K562 (cell line): ENCODE results near the gene ARHGAP12. TPM values are rescaled to one million over a fixed set of nuclear protein-coding genes. Genes with fewer than 3 reads are reported as not detected.

Experiments used
- ATAC-seq: fragments of 200-7000 bp; cut with Tn5 transposase; 3 replicates; pipeline ENCODE4 v1.9.1; 2020; ENCODE audit warnings: moderate library complexity
- BruUV-seq: library from RNA; stranded (reverse); fragments of 400-500 nt; replicated peaks from 2 replicates; lab custom pipeline; 2021; lab: Mats Ljungman, UMichigan
- CTCF ChIA-PET: fragments of 300-600 bp; formaldehyde crosslinking; extraction: SDS; loops from one replicate; lab custom pipeline; 2021; ENCODE audit warnings: low intra/inter-chr PET ratio; lab: Yijun Ruan, JAX
- POLR2A ChIA-PET: fragments of 300-600, 350-650 bp; sonication (Branson Sonifier 250); formaldehyde crosslinking; extraction: SDS; loops from one replicate; lab custom pipeline; 2021; ENCODE audit warnings: antibody characterized with exemption, inconsistent platforms; lab: Yijun Ruan, JAX
- DNase-seq, 4 experiments: peaks; one replicate each; pipeline versions ENCODE4 v3.0.0 to v3.0.0-alpha.2; 2011 to 2018; ENCODE audit warnings: low spot score in 3 of 4, mixed read lengths in 3 of 4; ENCODE audit errors: extremely low read depth in 1 of 4
- FAIRE-seq: peaks from 2 replicates; lab custom pipeline; 2011; peaks lifted over from hg19 to GRCh38; lab: Jason Lieb, UNC
- H2AFZ ChIP-seq: 2 replicates; pipeline ENCODE4 v1.6.0; 2011; ENCODE audit warnings: low read depth, low read length, control low read depth, inconsistent platforms
- H3K27ac ChIP-seq: fragments of 200-600 bp; 3 replicates; pipeline ENCODE4 v1.8.0; 2011; ENCODE audit warnings: low read depth, mild to moderate bottlenecking, control low read depth, inconsistent platforms, low read length, moderate library complexity, mixed read lengths; ENCODE audit errors: extremely low read depth
- H3K27me3 ChIP-seq, 2 experiments: fragments of 300-600 bp in 1 of 2; 2 replicates in 1 of 2; 3 replicates in 1 of 2; pipeline versions ENCODE4 v1.6.0 to v1.8.0; 2011; ENCODE audit warnings: inconsistent platforms in 2 of 2, low read length in 2 of 2, mild to moderate bottlenecking in 1 of 2, mixed read lengths in 1 of 2, moderate library complexity in 1 of 2; ENCODE audit not compliant: control insufficient read depth in 2 of 2, insufficient read depth in 2 of 2
- H3K36me3 ChIP-seq: fragments of 300-600 bp; 3 replicates; pipeline ENCODE4 v1.8.0; 2011; ENCODE audit warnings: mild to moderate bottlenecking, low read length, inconsistent platforms; ENCODE audit not compliant: control insufficient read depth, insufficient read depth
- H3K4me1 ChIP-seq, 2 experiments: fragments of 200-600 bp in 1 of 2; replicated peaks in 1 of 2; 2 replicates in 1 of 2; 3 replicates in 1 of 2; pipeline versions ENCODE4 v1.5.1 to v1.8.0; 2011; ENCODE audit warnings: inconsistent platforms in 2 of 2, low read length in 2 of 2, mild to moderate bottlenecking in 1 of 2, mixed read lengths in 1 of 2, moderate library complexity in 1 of 2; ENCODE audit not compliant: control insufficient read depth in 2 of 2, insufficient read depth in 2 of 2
- H3K4me2 ChIP-seq: 2 replicates; pipeline ENCODE4 v1.6.1; 2011; ENCODE audit warnings: low read length, control low read depth, inconsistent platforms, mixed read lengths; ENCODE audit not compliant: insufficient read depth
- H3K4me3 ChIP-seq: fragments of 200-600 bp; sonication (generic), shearing (Covaris generic); 2 replicates; pipeline ENCODE4 v1.5.1; 2016; ENCODE audit warnings: control low read depth, inconsistent platforms
- H3K79me2 ChIP-seq: fragments of 200-600 bp; 3 replicates; pipeline ENCODE4 v1.8.0; 2011; ENCODE audit warnings: low read length, inconsistent platforms; ENCODE audit not compliant: control insufficient read depth, insufficient read depth
- H3K9ac ChIP-seq, 2 experiments: 2 replicates each; pipeline versions ENCODE4 v1.6.0 to v1.6.1; 2011; ENCODE audit warnings: low read depth in 2 of 2, low read length in 2 of 2, control low read depth in 1 of 2, inconsistent platforms in 1 of 2, mild to moderate bottlenecking in 1 of 2, mixed read lengths in 1 of 2; ENCODE audit not compliant: insufficient read depth in 1 of 2
- H3K9me1 ChIP-seq: one replicate; pipeline ENCODE4 v1.6.0; 2011; ENCODE audit warnings: inconsistent platforms, mild to moderate bottlenecking, low read length, moderate library complexity; ENCODE audit not compliant: control insufficient read depth, insufficient read depth
- H3K9me3 ChIP-seq: replicated peaks from 2 replicates; pipeline ENCODE4 v1.5.1; 2011; ENCODE audit warnings: low read depth, low read length, inconsistent platforms; ENCODE audit not compliant: control insufficient read depth, insufficient read depth
- H4K20me1 ChIP-seq: replicated peaks from 2 replicates; pipeline ENCODE4 v1.6.1; 2011; ENCODE audit warnings: low read length, inconsistent platforms, mixed read lengths; ENCODE audit not compliant: control insufficient read depth, insufficient read depth
- ATF3 ChIP-seq, 2 experiments: fragments of 450-650 bp in 1 of 2; sonication (generic) in 1 of 2; formaldehyde crosslinking in 1 of 2; IDR thresholded peaks in 1 of 2; conservative IDR thresholded peaks in 1 of 2; 2 replicates each; pipeline versions ENCODE4 v1.6.1 to v1.8.1; 2016 to 2023; ENCODE audit warnings: mild to moderate bottlenecking in 2 of 2, moderate library complexity in 2 of 2, inconsistent platforms in 1 of 2, missing genetic modification reagents in 1 of 2
- C11orf30 ChIP-seq: fragments of 450-650 bp; IDR thresholded peaks from 2 replicates; pipeline ENCODE4 v1.6.1; 2016; ENCODE audit warnings: low read depth, mild to moderate bottlenecking
- CHD2 ChIP-seq: IDR thresholded peaks from 2 replicates; pipeline ENCODE4 v1.6.1; 2011; ENCODE audit warnings: low read depth, low read length
- CTCF ChIP-seq, 3 experiments: IDR thresholded peaks in 2 of 3; conservative IDR thresholded peaks in 1 of 3; 2 replicates each; pipeline ENCODE4 v1.5.1; 2011 to 2012; ENCODE audit warnings: low read length in 3 of 3, mild to moderate bottlenecking in 3 of 3, control low read depth in 2 of 3, improper control_type of control experiment in 1 of 3, inconsistent platforms in 1 of 3, low read depth in 1 of 3, mixed read lengths in 1 of 3, moderate library complexity in 1 of 3; ENCODE audit not compliant: insufficient read depth in 2 of 3
- ELF1 ChIP-seq: fragments of 200-800 bp; sonication (Bioruptor generic); IDR thresholded peaks from 2 replicates; pipeline ENCODE4 v1.6.1; 2016; ENCODE audit warnings: missing genetic modification characterization, missing compliant biosample characterization
- FOXJ3 ChIP-seq: sonication (generic); formaldehyde crosslinking; IDR thresholded peaks from 2 replicates; pipeline ENCODE4 v1.4.0; 2020; ENCODE audit warnings: mild to moderate bottlenecking, missing genetic modification reagents
- FOXK2 ChIP-seq, 2 experiments: fragments of 450-650 bp; IDR thresholded peaks in 1 of 2; conservative IDR thresholded peaks in 1 of 2; 2 replicates each; pipeline ENCODE4 v1.6.1; 2016; ENCODE audit warnings: low read depth in 2 of 2, mild to moderate bottlenecking in 1 of 2
- MAFG ChIP-seq: fragments of 450-650 bp; conservative IDR thresholded peaks from 2 replicates; pipeline ENCODE4 v1.6.1; 2016; ENCODE audit warnings: missing genetic modification characterization, missing compliant biosample characterization
- NFRKB ChIP-seq: fragments of 450-650 bp; IDR thresholded peaks from 2 replicates; pipeline ENCODE4 v1.6.1; 2016; ENCODE audit warnings: low read depth
- PYGO2 ChIP-seq: fragments of 450-650 bp; IDR thresholded peaks from 2 replicates; pipeline ENCODE4 v1.6.1; 2016; ENCODE audit warnings: mild to moderate bottlenecking, missing genetic modification characterization, moderate library complexity, missing compliant biosample characterization
- RAD21 ChIP-seq, 2 experiments: fragments of 250-450 bp in 1 of 2; fragments of 450-650 bp in 1 of 2; sonication (Bioruptor Pico) in 1 of 2; formaldehyde crosslinking in 1 of 2; IDR thresholded peaks in 1 of 2; conservative IDR thresholded peaks in 1 of 2; 2 replicates each; pipeline versions ENCODE4 v1.4.0 to v1.8.0; 2020 to 2022; ENCODE audit warnings: mild to moderate bottlenecking in 2 of 2, moderate library complexity in 1 of 2
- SIRT6 ChIP-seq: IDR thresholded peaks from one replicate; pipeline ENCODE4 v1.6.1; 2012; ENCODE audit warnings: low read depth, mild to moderate bottlenecking, control low read depth, inconsistent platforms, low read length, moderate library complexity
- SPI1 ChIP-seq: IDR thresholded peaks from 2 replicates; pipeline ENCODE4 v1.6.1; 2011; ENCODE audit warnings: low read depth, low read length, control low read depth, borderline replicate concordance
- ZSCAN32 ChIP-seq: fragments of 450-650 bp; formaldehyde crosslinking; IDR thresholded peaks from 2 replicates; pipeline ENCODE4 v1.4.0; 2020; ENCODE audit warnings: mild to moderate bottlenecking, moderate library complexity
- WGBS: fragments of 100-300 bp; shearing (Covaris generic); methylation state at CpG from one replicate; pipeline ENCODE4 v1.1.6; 2016; ENCODE audit warnings: low coverage, mixed read lengths; ENCODE audit not compliant: insufficient coverage; ENCODE audit errors: missing lambda C conversion rate; 5-methylcytosine and 5-hydroxymethylcytosine counted together
- in situ Hi-C: fragments of 300-500 bp; cut with MboI; formaldehyde crosslinking; loops from 4 replicates; pipeline ENCODE4 v1.15.0; 2018; ENCODE audit warnings: inconsistent platforms, mixed read lengths
- intact Hi-C: fragments of 100-400 bp; cut with micrococcal nuclease; formaldehyde crosslinking; loops from 2 replicates; pipeline ENCODE4 v1.14.2; 2022
- polyA plus RNA-seq, 8 experiments: library from polyadenylated mRNA; depleted of rRNA in 4 of 8; stranded (reverse) in 5 of 8; unstranded in 3 of 8; fragments of >200 nt; fragmentation: Nextera tagmentation in 2 of 8; fragmentation: Illumina TruSeq in 1 of 8; extraction: Ambion mirVana in 2 of 8; extraction: Trizol in 1 of 8; gene quantifications; 2 replicates each; pipeline versions ENCODE4 v1.2.1 to v1.2.3, GENCODE V29; 2011 to 2014; ENCODE audit warnings: inconsistent platforms in 1 of 8, missing spikeins in 1 of 8
- total RNA-seq, 7 experiments: library from RNA; depleted of rRNA in 6 of 7; stranded (reverse); fragments of >200 nt in 6 of 7; fragmentation: Illumina TruSeq in 2 of 7; extraction: Trizol in 2 of 7; gene quantifications; 2 replicates each; pipeline versions ENCODE4 v1.2.1 to v1.2.3, GENCODE V29; 2011 to 2021; ENCODE audit warnings: low replicate concordance in 1 of 7

The ARHGAP12 gene
- total and polyA plus RNA-seq, 9 of the 15 experiments (the other 6 are each of a cell fraction or from before 2014, with no cell fraction given) = 4.4 to 18.7 (median 10.1) TPM

GRCh38 chr10:31948021-31948420 lies 19.4 kb upstream of the ARHGAP12 start (continued):
- 0 out of 2 replicates have a peak, but pooled peaks have one; percentile 4 for TF ChIP-seq ELF1
- 0 out of 6 replicates have a peak, but pooled peaks of 1 of the 3 experiments have one; percentile 1 for TF ChIP-seq CTCF (IDR thresholded peaks at IDR 0.05 in 2 of 3, conservative IDR thresholded peaks at IDR 0.05 in 1 of 3; ENCODE audit: insufficient read depth in 2 of 3, low read depth in 1 of 3, low read length in 3 of 3)
- TF ChIP-seq, all 486 proteins: peak for 9

- Histone ChIP-seq H3K9me1 (no peaks in the 10 kb centered on the region), H3K79me2 (no peaks in the 10 kb centered on the region), H3K4me2 (peak overlapping the region; percentile 56), H3K4me3 (no peak overlapping the region), H3K27me3 (no peaks in the 10 kb centered on the region), H2AFZ (peak overlapping the region; percentile 96), H3K9ac (peak overlapping the region in 1 of 2 experiments; percentile 55; a peak in 2 of 4 replicates), H3K36me3 (no peaks in the 10 kb centered on the region), H4K20me1 (no peaks in the 10 kb centered on the region), H3K27ac (peak overlapping the region; percentile 53), H3K9me3 (no peaks in the 10 kb centered on the region), H3K4me1 (peaks cover 9 to 32% of the 10 kb centered on the region in 2 experiments; a peak in 4 of 5 replicates)
- no TSS peak for BruUV-seq
- CTCF ChIA-PET = interaction anchor here (1.1 to 1.2 kb wide), 2 partner anchors 85 to 111 kb away, joined by 4 to 5 read pairs; no protein-coding TSS in a partner anchor
- FAIRE-seq (peak; percentile 86), ATAC-seq (peak; percentile 81), DNase-seq (peak in 2 of 4 experiments; percentile 46 to 71)
- intact Hi-C loops = loop anchor here (1.0 kb wide), 1 partner anchor 85 kb away; no protein-coding TSS in a partner anchor
- 34% methylated on average over 7 of the region's 7 CpGs for WGBS
- POLR2A ChIA-PET = interaction anchor here (0.6 to 3.7 kb wide), 5 partner anchors 14 to 77 kb away, joined by 3 to 14 read pairs (median 5); no protein-coding TSS in a partner anchor
- in situ Hi-C loops = no loop called here
- TF ChIP-seq FOXK2 (conservative IDR thresholded peaks at IDR 0.05 in 1 of 2, IDR thresholded peaks at IDR 0.05 in 1 of 2; ENCODE audit: low read depth in 2 of 2) (peak; percentile 84), PYGO2 (tag) (0 out of 2 replicates have a peak, but pooled peaks have one; percentile 17), ATF3 (IDR thresholded peaks at IDR 0.05) (peak; percentile 71), ATF3 (CRISPR knock-in tag; conservative IDR thresholded peaks at IDR 0.05) (no peak), SPI1 (peak; percentile 55; the same call in 1 of the 2 replicates), FOXJ3 (CRISPR knock-in tag) (no peak), NFRKB (peak; percentile 64), CHD2 (no peak), SIRT6 (no peak), MAFG (0 out of 2 replicates have a peak, but pooled peaks have one; percentile 19), C11orf30 (peak; percentile 35; the same call in 1 of the 2 replicates), ZSCAN32 (CRISPR knock-in tag) (no peak), RAD21 (CRISPR knock-in tag; conservative IDR thresholded peaks at IDR 0.05 in 1 of 2, IDR thresholded peaks at IDR 0.05 in 1 of 2) (peak; percentile 77 to 91)
Measured at GRCh38 chr10:31947144-31947926, 18.7 kb upstream of the ARHGAP12 start.
